Islet precursor cell (in vitro differentiated cells): Measurements from ENCODE around the gene CFAP73.
"Not testable (repeated sequence)": the region's sequence is repeated elsewhere in the genome, so short reads cannot be mapped to it uniquely, and the experiment has no call there.

Experiments
- DNase-seq: peaks from one replicate; pipeline ENCODE4 v3.0.0-alpha.2; 2018

CFAP73 gene

DNA sequence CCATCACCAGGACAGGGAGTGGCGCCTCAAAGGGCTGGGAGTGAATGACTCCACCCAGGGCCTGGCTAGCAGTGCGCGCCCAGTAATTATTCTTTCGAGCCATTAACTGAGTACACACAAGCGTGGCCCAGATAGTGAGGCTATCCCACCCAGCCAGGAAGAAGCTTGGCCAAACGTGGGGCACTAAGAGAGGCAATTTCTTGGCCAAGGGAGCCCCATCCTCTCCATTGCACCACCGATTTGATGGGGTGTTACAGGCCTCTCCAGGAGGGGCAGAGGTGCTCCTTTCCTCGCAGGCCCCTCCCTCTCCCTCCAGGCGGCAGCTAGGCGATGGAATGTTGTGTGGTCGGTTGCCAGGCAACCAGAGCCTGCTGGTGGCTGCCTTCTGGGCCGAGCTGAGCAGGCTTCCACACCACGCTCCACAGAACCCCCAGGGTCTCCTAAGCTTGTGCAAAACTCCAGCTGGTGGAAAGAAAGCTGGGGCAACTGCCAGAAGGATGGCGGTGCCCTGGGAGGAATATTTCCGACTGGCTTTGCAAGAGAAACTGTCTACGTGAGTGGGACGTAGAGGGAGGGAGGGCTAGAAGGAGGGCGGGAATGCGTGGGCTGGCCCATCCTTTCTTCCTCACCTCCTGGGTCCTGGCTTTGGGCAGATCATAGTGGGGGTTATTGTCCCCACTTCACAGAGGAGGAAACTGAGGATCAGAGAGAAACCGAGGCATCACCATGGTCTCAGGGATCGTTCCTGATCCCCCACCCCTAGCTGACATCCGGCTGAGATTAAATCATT, at the start of gene CFAP73:
Gene CFAP73 (plus strand): TSS at position 364 of the 790 bp plus-strand sequence. CDS start 134 bp downstream, at position 498.
- peak; percentile 98 for DNase-seq

GRCh38 chr12:113099764-113100163, 49.8 kb upstream of the CFAP73 start:
- no peak for DNase-seq

GRCh38 chr12:113101751-113102150, 47.8 kb upstream of the CFAP73 start:
- DNase-seq: peak; percentile 56

GRCh38 chr12:113102811-113103210, 46.7 kb upstream of the CFAP73 start:
- no peak for DNase-seq

DNA sequence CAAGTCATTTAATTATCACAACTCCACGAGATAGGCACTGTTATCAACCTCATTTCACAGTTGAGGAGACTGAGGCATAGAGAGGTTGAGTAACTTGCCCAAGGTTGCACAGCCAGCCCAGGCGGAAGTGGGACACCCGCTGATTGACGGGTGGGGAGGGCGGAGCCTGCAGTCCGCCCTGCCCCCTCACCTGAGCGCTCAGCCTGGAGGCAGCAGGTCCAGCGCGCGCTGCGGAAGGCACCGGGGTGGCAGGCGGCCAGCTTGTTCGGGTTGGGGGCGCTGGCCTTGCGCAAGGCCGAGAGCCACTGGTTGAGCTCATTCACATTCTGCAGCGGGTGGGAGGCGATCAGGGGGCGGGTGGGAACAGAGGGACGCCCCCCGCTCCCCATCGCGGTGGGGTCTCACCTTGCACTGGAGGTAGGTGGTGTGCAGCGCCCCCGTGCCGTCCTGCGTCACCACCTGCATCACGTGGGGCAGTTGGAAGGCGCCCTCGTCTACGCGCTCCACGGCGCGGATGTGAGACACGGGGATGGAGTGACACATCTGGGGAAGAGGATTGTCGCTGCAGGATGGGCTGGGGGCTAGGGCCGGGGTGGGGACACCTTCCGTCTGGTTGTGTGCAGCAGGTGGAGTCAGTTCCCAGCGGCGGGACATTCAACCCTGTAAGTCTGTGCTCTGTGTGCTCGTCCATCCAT, 45.6 kb upstream of the CFAP73 start:
- peak; percentile 87 for DNase-seq

DNA sequence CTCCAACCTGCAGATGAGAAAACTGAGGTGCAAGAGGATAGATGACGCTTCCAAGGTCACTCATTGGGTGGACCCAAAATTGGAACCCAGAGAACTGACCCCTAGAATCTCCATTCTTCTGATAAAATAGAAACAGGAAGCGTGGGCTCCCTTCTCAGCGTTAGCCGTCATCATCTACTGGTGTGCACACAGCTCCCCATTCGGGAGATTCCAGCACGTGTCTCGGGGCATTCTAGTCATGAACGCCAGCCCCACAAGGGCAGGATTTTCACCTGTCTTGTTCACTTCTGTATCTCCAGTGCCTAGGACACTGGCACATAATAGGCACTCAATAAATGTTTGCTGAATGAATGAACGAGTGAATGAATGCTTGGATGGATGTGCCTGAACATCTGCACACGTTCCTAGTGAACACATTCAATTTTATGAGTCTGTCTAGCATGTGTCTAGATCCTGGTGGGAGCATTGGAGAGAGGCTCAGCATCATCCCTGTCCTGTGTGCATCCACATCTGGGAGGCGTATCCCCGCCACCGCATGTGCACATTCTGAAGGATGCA, 44.5 kb upstream of the CFAP73 start:
- DNase-seq: no peak

DNA sequence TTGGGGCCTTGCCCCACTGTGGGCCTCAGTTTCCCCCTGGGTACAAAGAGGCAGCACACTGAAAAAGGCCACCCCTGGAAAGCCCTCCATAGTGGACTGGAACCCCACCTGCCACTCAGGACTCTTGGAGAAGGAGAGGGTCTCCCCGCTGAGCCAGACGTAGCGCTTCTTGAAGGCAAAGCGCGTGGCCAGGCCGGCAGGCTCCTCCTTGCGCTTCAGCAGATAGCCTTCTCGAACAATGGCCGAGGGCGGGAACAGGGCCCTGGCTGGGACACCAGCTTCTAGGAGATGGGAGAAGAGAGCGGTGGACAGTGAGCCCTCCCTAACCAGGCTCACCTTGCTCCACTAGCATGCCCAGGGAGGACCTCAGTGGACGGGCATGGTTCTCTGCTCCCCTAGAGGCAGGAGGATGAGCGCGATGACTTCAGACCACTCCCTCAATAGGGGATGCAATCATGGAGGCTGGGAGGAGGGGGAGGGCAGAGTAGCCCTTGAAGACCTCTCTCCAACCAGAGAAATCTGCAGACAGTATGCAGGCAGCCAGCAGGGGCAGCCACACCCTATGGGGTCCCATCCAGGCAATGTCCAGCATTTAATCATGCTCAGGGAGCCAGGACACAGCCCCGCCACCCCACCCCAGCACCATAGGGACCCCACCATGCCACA, 43.8 kb upstream of the CFAP73 start:
- DNase-seq: peak; percentile 56

- no peak for DNase-seq
Measured at GRCh38 chr12:113106361-113106760, 43.2 kb upstream of the CFAP73 start.

- no peak for DNase-seq
Measured at GRCh38 chr12:113108308-113108707, 41.2 kb upstream of the CFAP73 start.

GRCh38 chr12:113109360-113109759, 40.2 kb upstream of the CFAP73 start:
- no peak for DNase-seq

DNA sequence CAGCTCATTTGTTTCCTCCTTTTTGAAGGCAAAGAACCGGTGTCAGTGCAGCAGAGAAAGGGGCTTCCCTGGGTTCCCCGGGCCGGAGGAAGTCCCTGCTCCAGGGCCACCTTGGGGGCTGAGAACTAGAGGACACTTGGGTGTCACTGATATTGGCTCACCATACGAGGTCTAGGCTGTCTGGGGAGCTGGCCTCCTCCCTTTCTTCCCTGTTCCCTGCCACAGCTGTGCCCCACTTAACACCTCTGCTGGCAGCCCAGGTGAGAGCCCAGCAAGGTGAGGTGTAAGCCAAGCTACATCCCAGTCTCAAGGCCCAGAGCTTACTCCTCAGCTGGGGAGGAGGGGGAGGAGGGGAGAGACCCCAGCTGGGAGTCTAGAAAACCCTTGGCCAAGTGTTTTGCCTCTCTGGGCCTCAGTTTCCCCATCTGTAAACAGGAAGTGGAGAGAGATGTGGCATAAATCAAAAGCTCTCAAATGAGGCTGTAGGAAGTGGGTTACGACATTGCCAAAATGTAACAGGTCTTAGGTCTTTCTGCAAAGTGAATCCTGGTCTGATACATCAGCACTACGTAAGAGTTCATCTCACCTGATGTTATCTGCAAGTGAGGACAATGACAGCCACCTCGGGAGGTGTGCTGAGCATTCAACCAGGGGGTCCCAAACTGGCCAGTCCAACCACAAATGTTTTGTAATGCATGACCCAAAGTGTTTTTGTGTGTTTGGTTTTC, 39.5 kb upstream of the CFAP73 start:
- peak; percentile 52 for DNase-seq

- no peak for DNase-seq
Measured at GRCh38 chr12:113111247-113111646, 38.3 kb upstream of the CFAP73 start.

- DNase-seq: no peak
Measured at GRCh38 chr12:113112043-113112899, 37.3 kb upstream of the CFAP73 start.

DNA sequence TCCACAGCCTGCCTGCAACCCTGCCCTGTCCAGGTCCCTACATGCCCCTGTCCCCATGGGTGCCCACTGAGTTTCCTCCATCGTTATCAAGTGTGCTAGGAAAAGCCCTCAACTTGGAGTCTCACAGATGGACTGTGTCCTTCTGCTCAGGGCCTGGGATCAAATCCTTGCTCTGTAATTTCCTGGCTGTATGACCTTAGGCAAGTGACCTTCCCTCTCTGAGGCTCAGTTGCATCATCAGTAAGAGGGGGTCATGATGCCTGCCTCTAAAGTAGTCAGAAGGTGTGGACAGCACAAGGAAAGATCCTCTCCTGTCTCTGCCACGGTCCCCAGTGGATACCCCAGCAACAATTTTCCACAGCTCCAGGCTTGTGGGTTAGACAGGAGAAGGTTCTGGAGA, 36.1 kb upstream of the CFAP73 start:
- no peak for DNase-seq

GRCh38 chr12:113114447-113115178, 34.9 kb upstream of the CFAP73 start:
- DNase-seq: no peak

DNA sequence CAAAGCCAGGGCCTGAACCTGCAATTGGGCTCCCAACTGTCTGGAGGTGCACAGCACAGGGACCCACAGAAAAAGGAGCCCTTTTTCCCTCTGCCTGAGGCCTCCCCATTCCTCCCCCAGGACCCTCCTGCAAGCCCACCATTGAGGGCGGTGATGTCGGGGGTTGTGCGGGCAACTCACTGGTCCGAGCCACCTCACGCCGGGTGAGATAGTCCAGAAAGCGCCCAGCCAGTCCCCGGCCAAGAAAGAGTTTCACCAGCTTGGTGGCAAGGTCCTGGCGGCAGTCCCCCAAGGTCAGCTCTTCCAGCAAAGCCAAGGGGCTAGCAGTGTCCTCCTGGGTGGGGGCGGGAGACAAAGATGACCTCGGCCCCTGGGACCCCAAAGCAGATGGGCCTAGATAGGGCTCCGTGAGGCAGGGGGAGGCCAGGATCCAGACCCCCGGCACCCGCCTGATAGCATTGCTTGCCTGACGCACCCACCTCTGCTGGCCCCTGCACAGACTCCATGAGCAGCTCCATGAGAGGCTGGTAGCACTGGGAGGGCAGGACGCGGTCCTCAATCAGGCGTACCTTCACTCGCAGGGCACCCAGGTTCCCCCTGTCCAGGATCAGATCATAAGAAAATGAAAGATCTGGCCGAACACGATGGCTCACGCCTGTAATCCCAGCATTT, 33.9 kb upstream of the CFAP73 start:
- DNase-seq: no peak

- no peak for DNase-seq
Measured at GRCh38 chr12:113116875-113117274, 32.6 kb upstream of the CFAP73 start.

DNA sequence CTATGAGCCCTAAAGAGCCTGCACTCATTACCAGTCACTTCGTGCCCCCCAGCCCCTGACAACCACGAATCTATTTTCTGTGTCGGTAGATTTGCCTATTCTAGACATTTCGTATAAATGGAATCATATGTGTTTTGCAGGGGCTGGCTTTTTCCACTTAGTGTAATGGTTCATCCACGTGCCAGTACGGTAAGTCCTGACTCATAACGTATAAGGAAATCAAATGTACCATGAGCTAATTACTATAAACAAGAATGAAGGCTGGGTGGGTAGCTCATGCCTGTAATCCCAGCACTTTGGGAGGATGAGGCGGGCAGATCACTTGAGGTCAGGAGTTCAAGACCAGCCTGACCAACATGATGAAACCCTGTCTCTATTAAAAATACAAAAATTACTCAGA, 31.8 kb upstream of the CFAP73 start:
- DNase-seq: not testable (repeated sequence)

DNA sequence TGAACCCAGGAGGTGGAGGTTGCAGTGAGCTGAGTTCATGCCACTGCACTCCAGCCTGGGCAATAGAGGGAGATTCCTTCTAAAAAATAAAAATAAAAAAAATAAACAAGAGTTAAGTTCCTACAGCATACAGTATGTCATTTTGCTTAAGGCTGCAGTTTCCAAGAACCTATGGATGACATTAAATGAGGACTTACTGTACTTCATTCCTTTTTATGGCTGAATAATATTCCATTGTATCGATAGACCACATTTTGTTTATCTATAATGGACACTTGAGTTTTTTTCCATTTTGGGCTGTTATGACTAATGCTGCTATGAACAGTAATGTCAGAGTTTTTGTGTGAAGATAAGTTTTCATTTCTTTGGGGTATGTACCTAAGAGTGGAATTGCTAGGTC, 31.4 kb upstream of the CFAP73 start:
- DNase-seq: no peak

GRCh38 chr12:113119980-113120669, 29.4 kb upstream of the CFAP73 start:
- no peak for DNase-seq
